ENCODE data around the gene AGPAT1. TPM values are rescaled to one million over a fixed set of nuclear protein-coding genes. Genes with fewer than 3 reads are reported as not detected.

Gene AGPAT1
- total RNA-seq, 1 donor from 2014 or later = 39.9 TPM

- no peak for DNase-seq (ENCODE audit: low spot score)
Observed at GRCh38 chr6:32126880-32127279, 49.0 kb downstream of the AGPAT1 start.

- DNase-seq (ENCODE audit: low spot score) = no peak
Observed at GRCh38 chr6:32123681-32124080, 52.2 kb downstream of the AGPAT1 start.

GRCh38 chr6:32120573-32121059 is 55.3 kb downstream of the AGPAT1 start:
- no peak for DNase-seq (ENCODE audit: low spot score)

- DNase-seq (ENCODE audit: low spot score) = peak; percentile 95
Observed at GRCh38 chr6:32118782-32119628, 56.9 kb downstream of the AGPAT1 start.

Small RNAs within 50 kb of the gene (microRNA-seq; reads per million reads assigned to microRNA genes)
- 2.9 reads per million for gene MIR6721 (ENCODE audit: borderline number of aligned reads)
- gene MIR6833 (ENCODE audit: borderline number of aligned reads) = not detected

Other genes starting within 250 kb of the AGPAT1 start
- gene C2, start 248.4 kb downstream of the AGPAT1 start, total RNA-seq = 60.8 TPM
- 38.0 TPM for gene CFB, start 230.0 kb downstream of the AGPAT1 start, total RNA-seq
- 59.2 TPM for gene NELFE, start 217.1 kb downstream of the AGPAT1 start, total RNA-seq
- 52.5 TPM for gene SKIC2, start 216.9 kb downstream of the AGPAT1 start, total RNA-seq
- 17.1 TPM for gene DXO, start 203.9 kb downstream of the AGPAT1 start, total RNA-seq
- 36.2 TPM for gene C4A, start 194.0 kb downstream of the AGPAT1 start, total RNA-seq
- gene C4B, start 161.3 kb downstream of the AGPAT1 start, total RNA-seq = 32.7 TPM
- gene CYP21A2, start 137.7 kb downstream of the AGPAT1 start, total RNA-seq = 0.45 TPM
- 187 TPM for gene TNXB, start 66.7 kb downstream of the AGPAT1 start, total RNA-seq
- gene ATF6B, start 47.8 kb downstream of the AGPAT1 start, total RNA-seq = 46.6 TPM
- 4.3 TPM for gene FKBPL, start 45.8 kb downstream of the AGPAT1 start, total RNA-seq
- 1.0 TPM for gene PRRT1, start 24.1 kb downstream of the AGPAT1 start, total RNA-seq
- gene PPT2, start 21.9 kb downstream of the AGPAT1 start, total RNA-seq = 24.4 TPM
- 15.5 TPM for gene EGFL8, start 11.5 kb downstream of the AGPAT1 start, total RNA-seq
- gene RNF5, start 2.3 kb upstream of the AGPAT1 start, total RNA-seq = 32.3 TPM
- gene AGER, start 8.2 kb upstream of the AGPAT1 start, total RNA-seq = 5.7 TPM
- 51.5 TPM for gene PBX2, start 14.1 kb upstream of the AGPAT1 start, total RNA-seq
- gene GPSM3, start 16.6 kb upstream of the AGPAT1 start, total RNA-seq = 39.2 TPM
- gene NOTCH4, start 48.0 kb upstream of the AGPAT1 start, total RNA-seq = 113 TPM
- gene TSBP1, start 195.8 kb upstream of the AGPAT1 start, total RNA-seq = not detected
- not detected for gene BTNL2, start 231.1 kb upstream of the AGPAT1 start, total RNA-seq

Measured in mesenteric fat pad (tissue), 1 donor.